H9 (cell line): ENCODE measurements around the gene LETM1. TPM values are rescaled to one million over a fixed set of nuclear protein-coding genes. Genes with fewer than 3 reads are reported as not detected.
A peak's percentile ranks its signal among the peaks of the same experiment; 100 is the strongest.

ENCODE experiments used
- DNase-seq: peaks from one replicate; pipeline ENCODE4 v3.0.0-alpha.2; 2017
- H2AFZ ChIP-seq: one replicate; pipeline ENCODE4 v1.6.1; 2013; ENCODE audit warnings: mild to moderate bottlenecking, low read length, control low read depth, moderate library complexity
- H2AK5ac ChIP-seq: 2 replicates; pipeline ENCODE4 v1.6.1; 2013; ENCODE audit warnings: low read length, control low read depth, mixed read lengths; ENCODE audit not compliant: insufficient read length
- H2BK120ac ChIP-seq: one replicate; pipeline ENCODE4 v1.6.1; 2013; ENCODE audit warnings: low read depth, mild to moderate bottlenecking, low read length, control low read depth, inconsistent platforms; ENCODE audit not compliant: poor library complexity, severe bottlenecking
- H2BK12ac ChIP-seq: 2 replicates; pipeline ENCODE4 v1.6.1; 2013; ENCODE audit warnings: low read length, control low read depth, mixed read lengths, low read depth; ENCODE audit not compliant: insufficient read length
- H2BK15ac ChIP-seq: 2 replicates; pipeline ENCODE4 v1.6.1; 2013; ENCODE audit warnings: low read depth, low read length, control low read depth
- H2BK20ac ChIP-seq: one replicate; pipeline ENCODE4 v1.6.1; 2013; ENCODE audit warnings: low read depth, mild to moderate bottlenecking, low read length, control low read depth, inconsistent platforms; ENCODE audit not compliant: poor library complexity, severe bottlenecking
- H2BK5ac ChIP-seq: 2 replicates; pipeline ENCODE4 v1.6.1; 2013; ENCODE audit warnings: low read length, control low read depth, mixed read lengths; ENCODE audit not compliant: insufficient read length
- H3K14ac ChIP-seq: 2 replicates; pipeline ENCODE4 v1.6.1; 2013; ENCODE audit warnings: low read length, control low read depth; ENCODE audit not compliant: insufficient read depth
- H3K18ac ChIP-seq: 2 replicates; pipeline ENCODE4 v1.6.1; 2013; ENCODE audit warnings: low read depth, mild to moderate bottlenecking, mixed read lengths, low read length, control low read depth; ENCODE audit not compliant: insufficient read length
- H3K23ac ChIP-seq: 2 replicates; pipeline ENCODE4 v1.6.1; 2013; ENCODE audit warnings: low read length, control low read depth, mixed read lengths, low read depth; ENCODE audit not compliant: insufficient read length
- H3K23me2 ChIP-seq: 2 replicates; pipeline ENCODE4 v1.6.1; 2013; ENCODE audit warnings: low read depth, mild to moderate bottlenecking, mixed read lengths, low read length, control low read depth; ENCODE audit not compliant: insufficient read length, poor library complexity, severe bottlenecking
- H3K27ac ChIP-seq: 2 replicates; pipeline ENCODE4 v1.5.1; 2013; ENCODE audit warnings: low read length, control low read depth, mixed read lengths, low read depth; ENCODE audit not compliant: insufficient read length
- H3K27me3 ChIP-seq: 2 replicates; pipeline ENCODE4 v1.6.1; 2013; ENCODE audit warnings: low read length, control low read depth, inconsistent platforms; ENCODE audit not compliant: insufficient read depth
- H3K4ac ChIP-seq: 2 replicates; pipeline ENCODE4 v1.6.1; 2013; ENCODE audit warnings: low read depth, mild to moderate bottlenecking, control low read depth, inconsistent platforms, low read length, moderate library complexity
- H3K4me1 ChIP-seq: 2 replicates; pipeline ENCODE4 v1.6.1; 2013; ENCODE audit warnings: low read length, control low read depth, inconsistent platforms; ENCODE audit not compliant: insufficient read depth
- H3K4me2 ChIP-seq: 2 replicates; pipeline ENCODE4 v1.6.1; 2013; ENCODE audit warnings: low read length, control low read depth, mixed read lengths; ENCODE audit not compliant: insufficient read length, insufficient read depth
- H3K56ac ChIP-seq: 2 replicates; pipeline ENCODE4 v1.6.1; 2013; ENCODE audit warnings: low read depth, mild to moderate bottlenecking, mixed read lengths, low read length, control low read depth; ENCODE audit not compliant: insufficient read length
- H3K79me1 ChIP-seq: 2 replicates; pipeline ENCODE4 v1.6.1; 2013; ENCODE audit warnings: low read depth, mild to moderate bottlenecking, moderate library complexity, low read length, control low read depth, inconsistent platforms; ENCODE audit not compliant: insufficient read depth, poor library complexity, severe bottlenecking
- H3K79me2 ChIP-seq: 2 replicates; pipeline ENCODE4 v1.6.1; 2013; ENCODE audit warnings: low read length, control low read depth, inconsistent platforms; ENCODE audit not compliant: insufficient read depth
- H3K9ac ChIP-seq: 2 replicates; pipeline ENCODE4 v1.6.1; 2013; ENCODE audit warnings: low read length, control low read depth, mixed read lengths; ENCODE audit not compliant: insufficient read length; ENCODE audit errors: extremely low read depth
- H3K9me3 ChIP-seq: one replicate; pipeline ENCODE4 v1.6.1; 2013; ENCODE audit warnings: low read depth, low read length, inconsistent platforms; ENCODE audit not compliant: control insufficient read depth
- H3T11ph ChIP-seq: one replicate; pipeline ENCODE4 v1.6.1; 2013; ENCODE audit warnings: mild to moderate bottlenecking, low read length, control low read depth, inconsistent platforms
- H4K20me1 ChIP-seq: one replicate; pipeline ENCODE4 v1.6.1; 2013; ENCODE audit not compliant: control insufficient read depth, insufficient read length, insufficient read depth
- H4K5ac ChIP-seq: 2 replicates; pipeline ENCODE4 v1.6.1; 2013; ENCODE audit warnings: low read depth, mild to moderate bottlenecking, mixed read lengths, low read length, control low read depth; ENCODE audit not compliant: insufficient read length
- H4K8ac ChIP-seq: replicated peaks from 2 replicates; pipeline ENCODE4 v1.6.1; 2013; ENCODE audit warnings: low read length, control low read depth, mixed read lengths, low read depth; ENCODE audit not compliant: insufficient read length
- H4K91ac ChIP-seq: 2 replicates; pipeline ENCODE4 v1.6.1; 2013; ENCODE audit warnings: low read depth, mild to moderate bottlenecking, moderate library complexity, mixed read lengths, low read length, control low read depth; ENCODE audit not compliant: insufficient read length
- H3K27ac Mint-ChIP-seq, 3 experiments: 2 replicates in 2 of 3; 3 replicates in 1 of 3; pipeline ENCODE4 v1.8.0; 2020 to 2021; ENCODE audit warnings: mixed read lengths in 3 of 3, mild to moderate bottlenecking in 1 of 3, moderate library complexity in 1 of 3
- H3K27me3 Mint-ChIP-seq: 2 replicates; pipeline ENCODE4 v1.8.0; 2021; ENCODE audit warnings: low read depth, mild to moderate bottlenecking, moderate library complexity, mixed read lengths
- H3K36me3 Mint-ChIP-seq, 3 experiments: 2 replicates in 2 of 3; 3 replicates in 1 of 3; pipeline ENCODE4 v1.8.0; 2020 to 2021; ENCODE audit warnings: low read depth in 3 of 3, mixed read lengths in 3 of 3; ENCODE audit not compliant: insufficient read depth in 1 of 3
- H3K4me1 Mint-ChIP-seq, 2 experiments: 2 replicates each; pipeline ENCODE4 v1.8.0; 2020; ENCODE audit warnings: mixed read lengths in 2 of 2
- H3K4me3 Mint-ChIP-seq, 2 experiments: 2 replicates in 1 of 2; 3 replicates in 1 of 2; pipeline ENCODE4 v1.8.0; 2020 to 2021; ENCODE audit warnings: mild to moderate bottlenecking in 2 of 2, mixed read lengths in 2 of 2, moderate library complexity in 1 of 2
- H3K9me3 Mint-ChIP-seq, 2 experiments: 2 replicates in 1 of 2; 3 replicates in 1 of 2; pipeline ENCODE4 v1.8.0; 2020; ENCODE audit warnings: mild to moderate bottlenecking in 2 of 2, mixed read lengths in 2 of 2, moderate library complexity in 1 of 2
- WGBS: extraction: QIAGEN DNeasy Blood & Tissue Kit; methylation state at CpG from one replicate; pipeline ENCODE4 v1.1.7; 2013; ENCODE audit warnings: missing lambda C conversion rate, low lambda C conversion rate, mixed read lengths; ENCODE audit not compliant: insufficient read length; ENCODE audit errors: extremely low coverage; 5-methylcytosine and 5-hydroxymethylcytosine counted together
- total RNA-seq: library from RNA; stranded (reverse); gene quantifications from 2 replicates; pipeline ENCODE4 v1.2.1, GENCODE V29; 2021
- TF ChIP-seq, protein P1 (sequence below): fragments of 200-600 bp; sonication (generic); conservative IDR thresholded peaks from 3 replicates; pipeline ENCODE4 v1.8.0; 2021; ENCODE audit warnings: antibody characterized with exemption, mild to moderate bottlenecking

The LETM1 gene
- total RNA-seq, 1 experiment from 2014 or later = 43.4 TPM

GRCh38 chr4:1862055-1862911 lies 6.3 kb upstream of the LETM1 start:
- DNase-seq = no peak
- Mint-ChIP-seq H3K4me1 (peaks cover 6 to 24% of the 10 kb centered on the region in 2 experiments), H3K4me3 (peak overlapping the region; percentile 7 to 80; a peak in 4 of 5 replicates), H3K9me3 (no peaks in the 10 kb centered on the region), H3K27me3 (peaks cover 97% of the 10 kb centered on the region), H3K27ac (no peak overlapping the region), H3K36me3 (no peaks in the 10 kb centered on the region)
- H3K4ac ChIP-seq = no peak overlapping the region
- TF ChIP-seq, protein P1, sequence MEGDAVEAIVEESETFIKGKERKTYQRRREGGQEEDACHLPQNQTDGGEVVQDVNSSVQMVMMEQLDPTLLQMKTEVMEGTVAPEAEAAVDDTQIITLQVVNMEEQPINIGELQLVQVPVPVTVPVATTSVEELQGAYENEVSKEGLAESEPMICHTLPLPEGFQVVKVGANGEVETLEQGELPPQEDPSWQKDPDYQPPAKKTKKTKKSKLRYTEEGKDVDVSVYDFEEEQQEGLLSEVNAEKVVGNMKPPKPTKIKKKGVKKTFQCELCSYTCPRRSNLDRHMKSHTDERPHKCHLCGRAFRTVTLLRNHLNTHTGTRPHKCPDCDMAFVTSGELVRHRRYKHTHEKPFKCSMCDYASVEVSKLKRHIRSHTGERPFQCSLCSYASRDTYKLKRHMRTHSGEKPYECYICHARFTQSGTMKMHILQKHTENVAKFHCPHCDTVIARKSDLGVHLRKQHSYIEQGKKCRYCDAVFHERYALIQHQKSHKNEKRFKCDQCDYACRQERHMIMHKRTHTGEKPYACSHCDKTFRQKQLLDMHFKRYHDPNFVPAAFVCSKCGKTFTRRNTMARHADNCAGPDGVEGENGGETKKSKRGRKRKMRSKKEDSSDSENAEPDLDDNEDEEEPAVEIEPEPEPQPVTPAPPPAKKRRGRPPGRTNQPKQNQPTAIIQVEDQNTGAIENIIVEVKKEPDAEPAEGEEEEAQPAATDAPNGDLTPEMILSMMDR = no peak
- no peak overlapping the region for H2BK15ac ChIP-seq
- H2BK20ac ChIP-seq = no peak overlapping the region
- H2AK5ac ChIP-seq = no peak overlapping the region
- no CpG with 5 or more reads among the region's 45 CpGs for WGBS
- no peak overlapping the region for H3K9ac ChIP-seq
- H4K20me1 ChIP-seq = peaks cover 3% of the 10 kb centered on the region
- no peaks in the 10 kb centered on the region for H3K79me2 ChIP-seq
- no peak overlapping the region for H3K14ac ChIP-seq
- peaks cover 87% of the 10 kb centered on the region for H3K27me3 ChIP-seq
- H3K9me3 ChIP-seq = no peaks in the 10 kb centered on the region
- no peak overlapping the region for H2BK120ac ChIP-seq
- H3K79me1 ChIP-seq = no peaks in the 10 kb centered on the region
- H4K8ac ChIP-seq = no peak overlapping the region
- no peak overlapping the region for H4K91ac ChIP-seq
- H3K56ac ChIP-seq = no peak overlapping the region
- H3T11ph ChIP-seq = no peak overlapping the region
- H2BK5ac ChIP-seq = no peak overlapping the region
- no peak overlapping the region for H3K27ac ChIP-seq
- H3K23ac ChIP-seq = no peak overlapping the region
- H3K4me2 ChIP-seq = no peak overlapping the region
- H2AFZ ChIP-seq = no peak overlapping the region
- H3K23me2 ChIP-seq = no peaks in the 10 kb centered on the region
- no peak overlapping the region for H4K5ac ChIP-seq
- no peak overlapping the region for H3K18ac ChIP-seq
- H2BK12ac ChIP-seq = no peak overlapping the region
- H3K4me1 ChIP-seq = no peaks in the 10 kb centered on the region
